Panc1 (cell line): ENCODE data around the gene INVS.
"Not testable (repeated sequence)": the region's sequence is repeated elsewhere in the genome, so short reads cannot be mapped to it uniquely, and the experiment has no call there.

Experiments used
- POLR2AphosphoS5 ChIP-seq: IDR thresholded peaks from 2 replicates; pipeline ENCODE4 v1.6.1; 2012; ENCODE audit warnings: mild to moderate bottlenecking, low read depth, low read length, moderate library complexity
- SIN3A ChIP-seq: IDR thresholded peaks from 2 replicates; pipeline ENCODE4 v1.6.1; 2012; ENCODE audit warnings: low read depth, mild to moderate bottlenecking, low read length, moderate library complexity, borderline replicate concordance; ENCODE audit not compliant: insufficient read depth
- TCF7L2 ChIP-seq: IDR thresholded peaks from 2 replicates; pipeline ENCODE4 v1.6.1; 2011; ENCODE audit warnings: mild to moderate bottlenecking, low read depth, low read length, inconsistent platforms
- TF ChIP-seq, protein P1 (sequence below): fragments of 450-650 bp; IDR thresholded peaks from 2 replicates; pipeline ENCODE4 v1.5.1; 2017; ENCODE audit warnings: mild to moderate bottlenecking
- TF ChIP-seq, protein P2 (sequence below), 2 experiments: IDR thresholded peaks; 2 replicates each; pipeline ENCODE4 v1.6.1; 2011 to 2012; ENCODE audit warnings: low read depth in 2 of 2, control low read depth in 1 of 2, low read length in 1 of 2, mild to moderate bottlenecking in 1 of 2, moderate library complexity in 1 of 2; ENCODE audit not compliant: insufficient read depth in 1 of 2

DNA sequence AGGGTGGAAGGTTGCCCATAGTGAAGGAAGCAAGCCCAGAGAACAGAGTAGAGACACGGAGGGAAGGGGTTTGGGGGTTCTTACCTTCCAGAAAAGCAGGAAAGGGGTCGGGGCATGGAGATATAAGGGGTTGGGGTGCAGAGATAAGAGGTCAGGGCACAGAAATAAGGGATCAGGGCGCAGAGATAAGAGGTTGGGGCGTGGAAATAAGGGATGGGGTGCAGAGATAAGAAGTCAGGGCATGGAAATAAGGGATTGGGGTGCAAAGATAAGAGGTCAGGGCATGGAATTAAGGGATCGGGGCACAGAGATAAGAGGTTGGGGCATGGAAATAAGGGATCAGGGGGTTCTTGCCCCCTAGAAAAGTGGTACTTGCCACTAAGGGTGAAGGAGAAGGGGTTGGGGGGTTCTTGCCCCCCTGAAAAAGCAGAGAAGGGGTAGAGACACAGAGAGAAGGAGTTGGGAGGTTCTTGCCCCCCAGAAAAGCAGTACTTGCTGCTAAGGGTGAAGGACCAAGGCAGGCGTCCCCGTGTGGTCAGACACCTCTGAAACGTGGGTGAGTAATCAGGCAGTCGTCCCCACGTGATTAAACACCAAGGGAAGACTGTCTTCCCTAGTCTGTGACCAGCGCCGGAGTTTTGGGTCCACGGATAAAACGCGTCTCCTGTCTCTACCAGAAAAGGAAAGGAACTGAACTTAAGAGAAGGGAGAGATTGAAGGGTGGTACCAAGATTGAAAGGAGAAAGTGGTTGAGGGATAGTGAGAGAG lies 46.3 kb downstream of the INVS start:
- TF ChIP-seq, protein P1, sequence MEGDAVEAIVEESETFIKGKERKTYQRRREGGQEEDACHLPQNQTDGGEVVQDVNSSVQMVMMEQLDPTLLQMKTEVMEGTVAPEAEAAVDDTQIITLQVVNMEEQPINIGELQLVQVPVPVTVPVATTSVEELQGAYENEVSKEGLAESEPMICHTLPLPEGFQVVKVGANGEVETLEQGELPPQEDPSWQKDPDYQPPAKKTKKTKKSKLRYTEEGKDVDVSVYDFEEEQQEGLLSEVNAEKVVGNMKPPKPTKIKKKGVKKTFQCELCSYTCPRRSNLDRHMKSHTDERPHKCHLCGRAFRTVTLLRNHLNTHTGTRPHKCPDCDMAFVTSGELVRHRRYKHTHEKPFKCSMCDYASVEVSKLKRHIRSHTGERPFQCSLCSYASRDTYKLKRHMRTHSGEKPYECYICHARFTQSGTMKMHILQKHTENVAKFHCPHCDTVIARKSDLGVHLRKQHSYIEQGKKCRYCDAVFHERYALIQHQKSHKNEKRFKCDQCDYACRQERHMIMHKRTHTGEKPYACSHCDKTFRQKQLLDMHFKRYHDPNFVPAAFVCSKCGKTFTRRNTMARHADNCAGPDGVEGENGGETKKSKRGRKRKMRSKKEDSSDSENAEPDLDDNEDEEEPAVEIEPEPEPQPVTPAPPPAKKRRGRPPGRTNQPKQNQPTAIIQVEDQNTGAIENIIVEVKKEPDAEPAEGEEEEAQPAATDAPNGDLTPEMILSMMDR, result not testable (repeated sequence)
- not testable (repeated sequence) for TF ChIP-seq TCF7L2, POLR2AphosphoS5, SIN3A
- TF ChIP-seq, protein P2, sequence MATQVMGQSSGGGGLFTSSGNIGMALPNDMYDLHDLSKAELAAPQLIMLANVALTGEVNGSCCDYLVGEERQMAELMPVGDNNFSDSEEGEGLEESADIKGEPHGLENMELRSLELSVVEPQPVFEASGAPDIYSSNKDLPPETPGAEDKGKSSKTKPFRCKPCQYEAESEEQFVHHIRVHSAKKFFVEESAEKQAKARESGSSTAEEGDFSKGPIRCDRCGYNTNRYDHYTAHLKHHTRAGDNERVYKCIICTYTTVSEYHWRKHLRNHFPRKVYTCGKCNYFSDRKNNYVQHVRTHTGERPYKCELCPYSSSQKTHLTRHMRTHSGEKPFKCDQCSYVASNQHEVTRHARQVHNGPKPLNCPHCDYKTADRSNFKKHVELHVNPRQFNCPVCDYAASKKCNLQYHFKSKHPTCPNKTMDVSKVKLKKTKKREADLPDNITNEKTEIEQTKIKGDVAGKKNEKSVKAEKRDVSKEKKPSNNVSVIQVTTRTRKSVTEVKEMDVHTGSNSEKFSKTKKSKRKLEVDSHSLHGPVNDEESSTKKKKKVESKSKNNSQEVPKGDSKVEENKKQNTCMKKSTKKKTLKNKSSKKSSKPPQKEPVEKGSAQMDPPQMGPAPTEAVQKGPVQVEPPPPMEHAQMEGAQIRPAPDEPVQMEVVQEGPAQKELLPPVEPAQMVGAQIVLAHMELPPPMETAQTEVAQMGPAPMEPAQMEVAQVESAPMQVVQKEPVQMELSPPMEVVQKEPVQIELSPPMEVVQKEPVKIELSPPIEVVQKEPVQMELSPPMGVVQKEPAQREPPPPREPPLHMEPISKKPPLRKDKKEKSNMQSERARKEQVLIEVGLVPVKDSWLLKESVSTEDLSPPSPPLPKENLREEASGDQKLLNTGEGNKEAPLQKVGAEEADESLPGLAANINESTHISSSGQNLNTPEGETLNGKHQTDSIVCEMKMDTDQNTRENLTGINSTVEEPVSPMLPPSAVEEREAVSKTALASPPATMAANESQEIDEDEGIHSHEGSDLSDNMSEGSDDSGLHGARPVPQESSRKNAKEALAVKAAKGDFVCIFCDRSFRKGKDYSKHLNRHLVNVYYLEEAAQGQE (IDR thresholded peaks at IDR 0.05; ENCODE audit: insufficient read depth in 1 of 2, low read depth in 2 of 2, low read length in 1 of 2), result not testable (repeated sequence)
